Activated T-cell treated with anti-CD3 and anti-CD28 coated beads for 24 hours (primary cell): Measurements from ENCODE around the gene AQP6.

ENCODE experiments used
- DNase-seq: peaks from one replicate; pipeline ENCODE4 v3.0.0-alpha.2; 2020; ENCODE audit warnings: low read depth

AQP6 gene

GRCh38 chr12:49998453-49998852 is 25.7 kb downstream of the AQP6 start:
- no peak for DNase-seq

GRCh38 chr12:50003595-50003994 is 30.8 kb downstream of the AQP6 start:
- no peak for DNase-seq

GRCh38 chr12:50004696-50005095 is 31.9 kb downstream of the AQP6 start:
- DNase-seq, result no peak

- DNase-seq, result no peak
Observed at GRCh38 chr12:50005175-50005574, 32.4 kb downstream of the AQP6 start.

GRCh38 chr12:50006280-50006679 is 33.5 kb downstream of the AQP6 start:
- DNase-seq, result no peak

GRCh38 chr12:50006754-50007442 is 34.2 kb downstream of the AQP6 start:
- no peak for DNase-seq

GRCh38 chr12:50013361-50014147 is 40.8 kb downstream of the AQP6 start:
- no peak for DNase-seq

GRCh38 chr12:50014342-50014741 is 41.6 kb downstream of the AQP6 start:
- no peak for DNase-seq

- no peak for DNase-seq
Observed at GRCh38 chr12:50016501-50017475, 44.0 kb downstream of the AQP6 start.

- DNase-seq, result no peak
Observed at GRCh38 chr12:50017641-50018040, 44.9 kb downstream of the AQP6 start.

- no peak for DNase-seq
Observed at GRCh38 chr12:50018154-50018553, 45.4 kb downstream of the AQP6 start.

- no peak for DNase-seq
Observed at GRCh38 chr12:50018968-50019367, 46.2 kb downstream of the AQP6 start.

GRCh38 chr12:50019524-50019923 is 46.8 kb downstream of the AQP6 start:
- DNase-seq, result no peak

- DNase-seq, result no peak
Observed at GRCh38 chr12:50021031-50021430, 48.3 kb downstream of the AQP6 start.

GRCh38 chr12:50022903-50023302 is 50.2 kb downstream of the AQP6 start:
- no peak for DNase-seq

- no peak for DNase-seq
Observed at GRCh38 chr12:50024227-50024626, 51.5 kb downstream of the AQP6 start.

- no peak for DNase-seq
Observed at GRCh38 chr12:50024805-50025186, 52.0 kb downstream of the AQP6 start.

GRCh38 chr12:50025187-50026059 is 52.7 kb downstream of the AQP6 start, which contains the start of gene RACGAP1:
TSS of gene RACGAP1 (minus strand) at chr12:50025494. CDS start at chr12:50016715, 8,779 bp downstream.
- DNase-seq, result peak; percentile 93

GRCh38 chr12:50026691-50027090 is 53.9 kb downstream of the AQP6 start:
- DNase-seq, result no peak
